HepG2 (cell line): ENCODE data around the gene UNC5C. TPM values are rescaled to one million over a fixed set of nuclear protein-coding genes. Genes with fewer than 3 reads are reported as not detected.

ENCODE experiments used
- ATAC-seq: fragments of 200-7000 bp; cut with Tn5 transposase; 3 replicates; pipeline ENCODE4 v1.9.1; 2020; ENCODE audit warnings: mild to moderate bottlenecking, moderate library complexity
- BruUV-seq: library from RNA; stranded (reverse); fragments of 400-500 nt; replicated peaks from 2 replicates; lab custom pipeline; 2021; lab: Mats Ljungman, UMichigan
- CTCF ChIA-PET: fragments of 300-600 bp; formaldehyde crosslinking; extraction: SDS; loops from one replicate; lab custom pipeline; 2021; ENCODE audit warnings: low total read pairs, inconsistent platforms, low intra/inter-chr PET ratio; lab: Yijun Ruan, JAX
- POLR2A ChIA-PET: fragments of 350-600 bp; sonication (Branson Sonifier 250); formaldehyde crosslinking; loops from one replicate; lab custom pipeline; 2020; ENCODE audit warnings: antibody characterized with exemption, inconsistent platforms; lab: Yijun Ruan, JAX
- DNase-seq: peaks from one replicate; pipeline ENCODE4 v3.0.0-alpha.2; 2015; ENCODE audit warnings: low spot score
- FAIRE-seq: peaks from 3 replicates; lab custom pipeline; 2011; peaks lifted over from hg19 to GRCh38; lab: Jason Lieb, UNC
- H2AFZ ChIP-seq: one replicate; pipeline ENCODE4 v1.6.1; 2011; ENCODE audit warnings: low read length, inconsistent platforms
- H3K27ac ChIP-seq: fragments of 300-600 bp; 3 replicates; pipeline ENCODE4 v1.8.0; 2011; ENCODE audit warnings: mixed run types, mild to moderate bottlenecking, mixed read lengths, low read length, inconsistent platforms; ENCODE audit not compliant: insufficient read depth; ENCODE audit errors: extremely low read length
- H3K27me3 ChIP-seq, 2 experiments: fragments of 200-600 bp in 1 of 2; 2 replicates in 1 of 2; 3 replicates in 1 of 2; pipeline versions ENCODE4 v1.6.0 to v1.8.0; 2011; ENCODE audit warnings: low read length in 2 of 2, mild to moderate bottlenecking in 2 of 2, moderate library complexity in 2 of 2, inconsistent platforms in 1 of 2; ENCODE audit not compliant: insufficient read depth in 2 of 2, control insufficient read depth in 1 of 2
- H3K36me3 ChIP-seq, 2 experiments: fragments of 200-600 bp in 1 of 2; replicated peaks in 1 of 2; 2 replicates in 1 of 2; 3 replicates in 1 of 2; pipeline versions ENCODE4 v1.5.1 to v1.8.0; 2011; ENCODE audit warnings: low read length in 2 of 2, inconsistent platforms in 1 of 2; ENCODE audit not compliant: insufficient read depth in 2 of 2, control insufficient read depth in 1 of 2
- H3K4me1 ChIP-seq: 2 replicates; pipeline ENCODE4 v1.5.1; 2012; ENCODE audit warnings: low read length, inconsistent platforms; ENCODE audit not compliant: insufficient read depth
- H3K4me2 ChIP-seq: 2 replicates; pipeline ENCODE4 v1.6.0; 2011; ENCODE audit warnings: low read depth, low read length, inconsistent platforms
- H3K4me3 ChIP-seq, 3 experiments: fragments of 200-600 bp in 1 of 3; sonication (generic), shearing (Covaris generic) in 1 of 3; replicated peaks in 1 of 3; 2 replicates each; pipeline ENCODE4 v1.5.1; 2011 to 2016; ENCODE audit warnings: low read length in 3 of 3, inconsistent platforms in 2 of 3, low read depth in 2 of 3, mild to moderate bottlenecking in 2 of 3, control low read depth in 1 of 3, mixed read lengths in 1 of 3; ENCODE audit not compliant: insufficient read depth in 1 of 3
- H3K79me2 ChIP-seq: one replicate; pipeline ENCODE4 v1.6.1; 2011; ENCODE audit warnings: low read length, inconsistent platforms; ENCODE audit not compliant: insufficient read depth
- H3K9ac ChIP-seq: 2 replicates; pipeline ENCODE4 v1.6.0; 2011; ENCODE audit warnings: mild to moderate bottlenecking, low read depth, low read length, inconsistent platforms; ENCODE audit not compliant: insufficient read depth
- H3K9me3 ChIP-seq: 2 replicates; pipeline ENCODE4 v1.5.1; 2012; ENCODE audit warnings: mild to moderate bottlenecking, low read length
- H4K20me1 ChIP-seq: 2 replicates; pipeline ENCODE4 v1.6.0; 2011; ENCODE audit warnings: inconsistent platforms, mild to moderate bottlenecking, low read length, moderate library complexity; ENCODE audit not compliant: insufficient read depth
- DPF2 ChIP-seq: sonication (generic); formaldehyde crosslinking; IDR thresholded peaks from 2 replicates; pipeline ENCODE4 v1.4.0; 2020; ENCODE audit warnings: mild to moderate bottlenecking, low read depth, missing genetic modification reagents, borderline replicate concordance
- IKZF4 ChIP-seq: sonication (generic); formaldehyde crosslinking; IDR thresholded peaks from 2 replicates; pipeline ENCODE4 v1.5.1; 2020; ENCODE audit warnings: borderline replicate concordance, mild to moderate bottlenecking, low read depth, missing genetic modification reagents; ENCODE audit errors: not compliant biosample characterization
- SP140L ChIP-seq: sonication (generic); formaldehyde crosslinking; IDR thresholded peaks from 2 replicates; pipeline ENCODE4 v1.4.0; 2020; ENCODE audit warnings: missing genetic modification reagents, borderline replicate concordance
- ZNF180 ChIP-seq: sonication (generic); formaldehyde crosslinking; IDR thresholded peaks from 2 replicates; pipeline ENCODE4 v1.4.0; 2020; ENCODE audit warnings: low read depth, missing genetic modification reagents, borderline replicate concordance
- ZNF30 ChIP-seq: sonication (generic); formaldehyde crosslinking; IDR thresholded peaks from 2 replicates; pipeline ENCODE4 v1.5.0; 2020; ENCODE audit warnings: mild to moderate bottlenecking, missing genetic modification reagents
- ZNF776 ChIP-seq: sonication (generic); formaldehyde crosslinking; IDR thresholded peaks from 2 replicates; pipeline ENCODE4 v1.4.0; 2020; ENCODE audit warnings: mild to moderate bottlenecking, missing genetic modification reagents
- ZNF788 ChIP-seq: sonication (generic); formaldehyde crosslinking; IDR thresholded peaks from 2 replicates; pipeline ENCODE4 v1.5.0; 2020; ENCODE audit warnings: mild to moderate bottlenecking, missing genetic modification reagents, borderline replicate concordance
- WGBS: methylation state at CpG from one replicate; pipeline ENCODE4 v1.1.6; 2017; ENCODE audit warnings: low lambda C conversion rate; 5-methylcytosine and 5-hydroxymethylcytosine counted together
- in situ Hi-C: cut with HindIII; loops from 2 replicates; pipeline ENCODE4 v1.10.0; 2017; ENCODE audit warnings: low pct_unique_long_range_greater_than_20kb; ENCODE audit not compliant: extremely low pct_ligation_motif_present
- intact Hi-C: fragments of 100-400 bp; cut with micrococcal nuclease; formaldehyde crosslinking; loops from one replicate; pipeline ENCODE4 v1.10.0; 2022; ENCODE audit not compliant: unreplicated experiment
- polyA plus RNA-seq, 8 experiments: library from polyadenylated mRNA; depleted of rRNA in 3 of 8; stranded (reverse) in 7 of 8; unstranded in 1 of 8; fragments of >200 nt; fragmentation: Illumina TruSeq in 4 of 8; extraction: Trizol in 4 of 8; gene quantifications; 2 replicates each; pipeline versions ENCODE4 v1.2.1 to v1.2.3, GENCODE V29; 2011 to 2016; ENCODE audit warnings: low read depth in 4 of 8, missing spikeins in 1 of 8, mixed read lengths in 1 of 8; ENCODE audit not compliant: insufficient read depth in 1 of 8
- total RNA-seq, 5 experiments: library from RNA; depleted of rRNA; stranded (reverse); fragments of >200 nt; fragmentation: Illumina TruSeq; extraction: Trizol; gene quantifications; 2 replicates each; pipeline ENCODE4 v1.2.3, GENCODE V29; 2016; ENCODE audit warnings: low read depth in 1 of 5
- TF ChIP-seq, protein P1 (sequence below): sonication (generic); formaldehyde crosslinking; IDR thresholded peaks from 2 replicates; pipeline ENCODE4 v1.8.1; 2022; ENCODE audit warnings: low read depth, mild to moderate bottlenecking, missing genetic modification reagents
- TF ChIP-seq, protein P2 (sequence below): sonication (generic); formaldehyde crosslinking; IDR thresholded peaks from 2 replicates; pipeline ENCODE4 v1.4.0; 2020; ENCODE audit warnings: missing genetic modification reagents

Gene UNC5C
- total and polyA plus RNA-seq, 2 of the 13 experiments (the other 11 are each of a cell fraction or from before 2014, with no cell fraction given): not detected

DNA sequence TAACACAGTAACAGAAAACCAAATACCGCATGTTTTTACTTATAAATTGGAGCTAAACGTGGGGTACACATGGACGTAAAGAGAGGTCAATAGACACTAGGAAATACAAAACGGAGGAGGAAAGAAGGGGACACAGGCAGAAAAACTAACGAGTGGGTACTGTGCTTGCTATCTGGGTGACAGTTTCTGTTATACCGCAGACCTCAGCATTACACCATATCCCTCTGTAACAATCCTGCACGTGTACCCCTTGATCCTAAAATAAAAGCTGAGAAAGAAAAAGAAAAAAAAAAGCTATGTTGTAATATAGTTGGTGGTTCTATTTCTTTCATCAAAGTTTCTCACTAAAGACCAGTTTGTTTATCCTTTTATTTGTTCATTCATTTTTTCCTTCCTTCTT, 47.9 kb upstream of the UNC5C start:
- H3K79me2 ChIP-seq: no peaks in the 10 kb centered on the region
- POLR2A ChIA-PET: no interaction called here
- FAIRE-seq (no peak), DNase-seq (no peak), ATAC-seq (no peak)
- H4K20me1 ChIP-seq: no peaks in the 10 kb centered on the region
- intact Hi-C loops (no loop called here), in situ Hi-C loops (no loop called here)
- H3K27me3 ChIP-seq: no peaks in the 10 kb centered on the region
- no peak overlapping the region for H3K4me3 ChIP-seq
- no peak overlapping the region for H3K9ac ChIP-seq
- no peak overlapping the region for H3K27ac ChIP-seq
- no TSS peak for BruUV-seq
- TF ChIP-seq ZNF788 (CRISPR knock-in tag): no peak
- TF ChIP-seq, protein P1, sequence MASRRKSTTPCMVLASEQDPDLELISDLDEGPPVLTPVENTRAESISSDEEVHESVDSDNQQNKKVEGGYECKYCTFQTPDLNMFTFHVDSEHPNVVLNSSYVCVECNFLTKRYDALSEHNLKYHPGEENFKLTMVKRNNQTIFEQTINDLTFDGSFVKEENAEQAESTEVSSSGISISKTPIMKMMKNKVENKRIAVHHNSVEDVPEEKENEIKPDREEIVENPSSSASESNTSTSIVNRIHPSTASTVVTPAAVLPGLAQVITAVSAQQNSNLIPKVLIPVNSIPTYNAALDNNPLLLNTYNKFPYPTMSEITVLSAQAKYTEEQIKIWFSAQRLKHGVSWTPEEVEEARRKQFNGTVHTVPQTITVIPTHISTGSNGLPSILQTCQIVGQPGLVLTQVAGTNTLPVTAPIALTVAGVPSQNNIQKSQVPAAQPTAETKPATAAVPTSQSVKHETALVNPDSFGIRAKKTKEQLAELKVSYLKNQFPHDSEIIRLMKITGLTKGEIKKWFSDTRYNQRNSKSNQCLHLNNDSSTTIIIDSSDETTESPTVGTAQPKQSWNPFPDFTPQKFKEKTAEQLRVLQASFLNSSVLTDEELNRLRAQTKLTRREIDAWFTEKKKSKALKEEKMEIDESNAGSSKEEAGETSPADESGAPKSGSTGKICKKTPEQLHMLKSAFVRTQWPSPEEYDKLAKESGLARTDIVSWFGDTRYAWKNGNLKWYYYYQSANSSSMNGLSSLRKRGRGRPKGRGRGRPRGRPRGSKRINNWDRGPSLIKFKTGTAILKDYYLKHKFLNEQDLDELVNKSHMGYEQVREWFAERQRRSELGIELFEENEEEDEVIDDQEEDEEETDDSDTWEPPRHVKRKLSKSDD (CRISPR knock-in tag): no peak
- no peak for TF ChIP-seq ZNF776 (CRISPR knock-in tag)
- TF ChIP-seq, protein P2, sequence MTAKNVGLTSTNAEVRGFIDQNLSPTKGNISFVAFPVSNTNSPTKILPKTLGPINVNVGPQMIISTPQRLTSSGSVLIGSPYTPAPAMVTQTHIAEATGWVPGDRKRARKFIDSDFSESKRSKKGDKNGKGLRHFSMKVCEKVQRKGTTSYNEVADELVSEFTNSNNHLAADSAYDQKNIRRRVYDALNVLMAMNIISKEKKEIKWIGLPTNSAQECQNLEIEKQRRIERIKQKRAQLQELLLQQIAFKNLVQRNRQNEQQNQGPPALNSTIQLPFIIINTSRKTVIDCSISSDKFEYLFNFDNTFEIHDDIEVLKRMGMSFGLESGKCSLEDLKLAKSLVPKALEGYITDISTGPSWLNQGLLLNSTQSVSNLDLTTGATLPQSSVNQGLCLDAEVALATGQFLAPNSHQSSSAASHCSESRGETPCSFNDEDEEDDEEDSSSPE (CRISPR knock-in tag): no peak
- TF ChIP-seq DPF2: no peak
- no peak for TF ChIP-seq SP140L
- no peak for TF ChIP-seq ZNF30 (CRISPR knock-in tag)
- no peak for TF ChIP-seq ZNF180 (CRISPR knock-in tag)
- TF ChIP-seq IKZF4 (CRISPR knock-in tag): no peak
- H3K9me3 ChIP-seq: no peaks in the 10 kb centered on the region
- no peaks in the 10 kb centered on the region for H3K36me3 ChIP-seq
- WGBS: 6% methylated on average over 7 of the region's 7 CpGs
- CTCF ChIA-PET: no interaction called here
- H3K4me1 ChIP-seq: no peaks in the 10 kb centered on the region
- no peak overlapping the region for H2AFZ ChIP-seq
- no peak overlapping the region for H3K4me2 ChIP-seq
